PC-9 (cell line): ENCODE data around the gene PTCHD4.

Source experiments
- CTCF ChIP-seq: fragments of 200-600 bp; sonication (generic); conservative IDR thresholded peaks from 2 replicates; pipeline ENCODE4 v1.6.1; 2017; ENCODE audit warnings: mixed run types, antibody characterized with exemption, mild to moderate bottlenecking, moderate library complexity
- EZH2 ChIP-seq: fragments of 200-600 bp; sonication (generic); IDR thresholded peaks from 2 replicates; pipeline ENCODE4 v1.8.0; 2017; ENCODE audit warnings: antibody characterized with exemption, low read depth

DNA sequence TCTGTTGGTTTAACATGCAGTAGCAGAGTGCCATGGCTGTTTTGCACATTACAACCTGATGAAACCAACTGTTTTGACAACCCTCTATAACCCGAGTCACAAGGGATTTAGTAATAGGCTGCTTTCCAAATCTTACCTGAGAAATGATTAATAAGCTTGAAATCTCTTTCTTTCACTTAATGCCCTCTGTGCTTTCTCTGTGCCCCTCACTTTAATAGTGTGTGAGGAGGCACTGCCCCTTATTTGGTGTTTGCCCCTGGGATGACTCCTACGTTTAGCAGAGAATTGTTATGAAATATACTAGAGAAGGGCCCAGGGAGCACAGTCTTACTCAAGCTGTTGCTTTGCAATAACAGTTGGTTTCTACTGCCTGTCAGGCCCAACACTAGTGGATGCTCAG is 31.0 kb upstream of the PTCHD4 start:
- TF ChIP-seq EZH2 (no peak), CTCF (no peak)
